LNCAP (cell line): ENCODE data around the gene CCBE1.

Experiments
- CTCF ChIP-seq: fragments of 450-650 bp; IDR thresholded peaks from 2 replicates; pipeline ENCODE4 v1.5.1; 2017; ENCODE audit warnings: mild to moderate bottlenecking

CCBE1 gene

GRCh38 chr18:59656373-59656887 is 40.8 kb downstream of the CCBE1 start:
- TF ChIP-seq CTCF, result no peak

- TF ChIP-seq CTCF, result no peak
These were observed 41.5 kb downstream of the CCBE1 start for GRCh38 chr18:59655676-59656075.

GRCh38 chr18:59651071-59651470 is 46.2 kb downstream of the CCBE1 start:
- TF ChIP-seq CTCF, result no peak

- TF ChIP-seq CTCF, result no peak
These were observed 46.9 kb downstream of the CCBE1 start for GRCh38 chr18:59650266-59650820.

- TF ChIP-seq CTCF, result no peak
These were observed 47.6 kb downstream of the CCBE1 start for GRCh38 chr18:59649591-59649990.

- no peak for TF ChIP-seq CTCF
These were observed 50.3 kb downstream of the CCBE1 start for GRCh38 chr18:59646963-59647307.

- no peak for TF ChIP-seq CTCF
These were observed 50.8 kb downstream of the CCBE1 start for GRCh38 chr18:59646228-59646962.

- TF ChIP-seq CTCF, result no peak
These were observed 53.5 kb downstream of the CCBE1 start for GRCh38 chr18:59643740-59644139.
